HG03460 (cell line): ENCODE measurements around the gene PEX1.
"Not testable (repeated sequence)": the region's sequence is repeated elsewhere in the genome, so short reads cannot be mapped to it uniquely, and the experiment has no call there.

Experiments
- ATAC-seq: cut with Tn5 transposase; IDR thresholded peaks from one replicate; pipeline ENCODE4 v1.9.1; 2021; ENCODE audit not compliant: unreplicated experiment

The PEX1 gene

GRCh38 chr7:92506363-92506762, 22.0 kb downstream of the PEX1 start:
- ATAC-seq: no peak

GRCh38 chr7:92504563-92504962, 23.8 kb downstream of the PEX1 start:
- ATAC-seq: no peak

GRCh38 chr7:92503767-92504166, 24.6 kb downstream of the PEX1 start:
- ATAC-seq: no peak

- ATAC-seq: no peak
Observed at GRCh38 chr7:92498557-92498956, 29.8 kb downstream of the PEX1 start.

- ATAC-seq: no peak
Observed at GRCh38 chr7:92496876-92497275, 31.4 kb downstream of the PEX1 start.

GRCh38 chr7:92489634-92490033, 38.7 kb downstream of the PEX1 start:
- ATAC-seq: no peak

- no peak for ATAC-seq
Observed at GRCh38 chr7:92487804-92488203, 40.5 kb downstream of the PEX1 start.

- no peak for ATAC-seq
Observed at GRCh38 chr7:92485974-92486373, 42.3 kb downstream of the PEX1 start.

GRCh38 chr7:92485267-92485892, 42.9 kb downstream of the PEX1 start:
- ATAC-seq: no peak

- not testable (repeated sequence) for ATAC-seq
Observed at GRCh38 chr7:92484226-92484625, 44.1 kb downstream of the PEX1 start.

- ATAC-seq: not testable (repeated sequence)
Observed at GRCh38 chr7:92483624-92484023, 44.7 kb downstream of the PEX1 start.

GRCh38 chr7:92479146-92479545, 49.2 kb downstream of the PEX1 start:
- ATAC-seq: not testable (repeated sequence)

GRCh38 chr7:92478711-92479110, 49.6 kb downstream of the PEX1 start:
- no peak for ATAC-seq

GRCh38 chr7:92478095-92478494, 50.2 kb downstream of the PEX1 start:
- no peak for ATAC-seq

GRCh38 chr7:92477681-92478080, 50.6 kb downstream of the PEX1 start, which contains the start of gene ERVW-1:
TSS of gene ERVW-1 (minus strand) at chr7:92477946. CDS start at chr7:92470381, 7,565 bp downstream.
- not testable (repeated sequence) for ATAC-seq

GRCh38 chr7:92475851-92476590, 52.3 kb downstream of the PEX1 start:
- ATAC-seq: not testable (repeated sequence)

- not testable (repeated sequence) for ATAC-seq
Observed at GRCh38 chr7:92475261-92475770, 53.0 kb downstream of the PEX1 start.

- ATAC-seq: not testable (repeated sequence)
Observed at GRCh38 chr7:92473989-92474388, 54.3 kb downstream of the PEX1 start.

- ATAC-seq: not testable (repeated sequence)
Observed at GRCh38 chr7:92468589-92468988, 59.7 kb downstream of the PEX1 start.

- no peak for ATAC-seq
Observed at GRCh38 chr7:92466682-92467081, 61.6 kb downstream of the PEX1 start.

GRCh38 chr7:92464515-92464914, 63.8 kb downstream of the PEX1 start:
- ATAC-seq: no peak

GRCh38 chr7:92462560-92462959, 65.8 kb downstream of the PEX1 start:
- ATAC-seq: no peak
